Heart left ventricle (tissue), 13 donors: ENCODE results near the gene SEC63.

Experiments
- POLR2A ChIP-seq, 2 donors: fragments of 450-650 bp; IDR thresholded peaks; one replicate each; pipeline ENCODE4 v1.6.1; 2017; ENCODE audit warnings: antibody characterized with exemption in 2 of 2, mild to moderate bottlenecking in 2 of 2, moderate library complexity in 2 of 2
- TF ChIP-seq, protein P1 (sequence below), 12 donors: fragments of 200-600 bp; sonication (generic) in 4 of 12; IDR thresholded peaks; one replicate each; pipeline versions ENCODE4 v1.5.0 to v1.8.0; 2018 to 2022; ENCODE audit warnings: antibody characterized with exemption in 12 of 12, mild to moderate bottlenecking in 5 of 12
- donor health status: ischemic (EF 13 %, LVEDD 7.1; RV severe dilation, severe dysfunction).
- donor health status: DM: no; HTN: yes; CAD: no.
- donor health status: DM: no; HTN: no; CAD: no.
- donor health status: ischemic (EF 25% LVEDD 6.9; RV normal size, moderate dysfunction).
- donor health status: ischemic (EF 25% LVEDD 5.7; RV mildly dilated, moderate dysfunction).
- donor health status: ischemic (EF 35%, LVEDD 5.7; RV mildly dilated, moderate dysfunction).
- donor health status: nonischemic (EF 11% LVEDD 7.7; RV severe dilation, severe dysfunction).
- donor health status: DM: yes; HTN: yes; CAD: no.
- donor health status: PGD.
- donor health status: ischemic (EF 29% LVEDD 5.4; RV normal size, mild dysfunction).
- donor health status: nonischemic (EF 23%, LVEDD 6.1; RV moderate dilation, normal function).

DNA sequence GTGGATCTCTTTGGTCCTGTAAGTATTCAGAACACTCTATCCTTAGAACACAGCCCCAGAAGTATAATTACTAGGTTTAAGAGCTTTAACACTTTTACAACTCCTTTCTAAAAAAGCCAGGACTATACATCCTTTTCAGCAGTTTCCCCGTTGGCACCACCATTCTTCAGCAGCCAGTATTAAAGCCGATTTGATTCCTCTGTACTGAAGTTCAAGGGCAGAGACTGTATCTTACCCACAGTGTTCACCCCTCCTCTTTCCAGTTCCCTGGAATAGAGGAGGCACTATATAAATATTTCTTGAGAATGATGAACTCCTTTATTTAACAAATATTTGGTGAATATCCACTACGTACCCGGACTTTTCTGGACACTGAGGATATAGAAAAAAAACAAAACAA, 15.9 kb downstream of the SEC63 start:
- TF ChIP-seq, protein P1, sequence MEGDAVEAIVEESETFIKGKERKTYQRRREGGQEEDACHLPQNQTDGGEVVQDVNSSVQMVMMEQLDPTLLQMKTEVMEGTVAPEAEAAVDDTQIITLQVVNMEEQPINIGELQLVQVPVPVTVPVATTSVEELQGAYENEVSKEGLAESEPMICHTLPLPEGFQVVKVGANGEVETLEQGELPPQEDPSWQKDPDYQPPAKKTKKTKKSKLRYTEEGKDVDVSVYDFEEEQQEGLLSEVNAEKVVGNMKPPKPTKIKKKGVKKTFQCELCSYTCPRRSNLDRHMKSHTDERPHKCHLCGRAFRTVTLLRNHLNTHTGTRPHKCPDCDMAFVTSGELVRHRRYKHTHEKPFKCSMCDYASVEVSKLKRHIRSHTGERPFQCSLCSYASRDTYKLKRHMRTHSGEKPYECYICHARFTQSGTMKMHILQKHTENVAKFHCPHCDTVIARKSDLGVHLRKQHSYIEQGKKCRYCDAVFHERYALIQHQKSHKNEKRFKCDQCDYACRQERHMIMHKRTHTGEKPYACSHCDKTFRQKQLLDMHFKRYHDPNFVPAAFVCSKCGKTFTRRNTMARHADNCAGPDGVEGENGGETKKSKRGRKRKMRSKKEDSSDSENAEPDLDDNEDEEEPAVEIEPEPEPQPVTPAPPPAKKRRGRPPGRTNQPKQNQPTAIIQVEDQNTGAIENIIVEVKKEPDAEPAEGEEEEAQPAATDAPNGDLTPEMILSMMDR (IDR thresholded peaks at IDR 0.05), result no peak
- TF ChIP-seq POLR2A (IDR thresholded peaks at IDR 0.05), result no peak
